Suprapubic skin (tissue), 4 donors: ENCODE results near the gene AHRR. TPM values are rescaled to one million over a fixed set of nuclear protein-coding genes. Genes with fewer than 3 reads are reported as not detected.
"Not testable (repeated sequence)": the region's sequence is repeated elsewhere in the genome, so short reads cannot be mapped to it uniquely, and the experiment has no call there.

ENCODE experiments used
- DNase-seq, 2 donors: peaks; one replicate each; pipeline ENCODE4 v3.0.0-alpha.2; 2019; ENCODE audit warnings: low spot score in 2 of 2
- H3K27ac ChIP-seq: fragments of 200-600 bp; sonication (generic); one replicate; pipeline ENCODE4 v1.5.1; 2019
- H3K27me3 ChIP-seq: fragments of 200-600 bp; sonication (generic); one replicate; pipeline ENCODE4 v1.5.1; 2019
- H3K36me3 ChIP-seq: fragments of 200-600 bp; sonication (generic); one replicate; pipeline ENCODE4 v1.5.1; 2019
- H3K4me1 ChIP-seq: fragments of 200-600 bp; sonication (generic); one replicate; pipeline ENCODE4 v1.5.1; 2019
- H3K4me3 ChIP-seq: fragments of 200-600 bp; sonication (generic); one replicate; pipeline ENCODE4 v1.5.1; 2019; ENCODE audit warnings: mild to moderate bottlenecking
- H3K9me3 ChIP-seq: fragments of 200-600 bp; sonication (generic); one replicate; pipeline ENCODE4 v1.5.1; 2019
- CTCF ChIP-seq, 2 donors: fragments of 200-600 bp in 1 of 2; fragments of 450-650 bp in 1 of 2; sonication (generic) in 1 of 2; IDR thresholded peaks; one replicate each; pipeline ENCODE4 v1.5.1; 2016 to 2019; ENCODE audit warnings: antibody characterized with exemption in 2 of 2, mild to moderate bottlenecking in 1 of 2, moderate library complexity in 1 of 2
- EP300 ChIP-seq: sonication (generic); formaldehyde crosslinking; IDR thresholded peaks from one replicate; pipeline ENCODE4 v1.6.1; 2017; ENCODE audit warnings: antibody characterized with exemption
- POLR2A ChIP-seq, 2 donors: fragments of 450-650 bp; IDR thresholded peaks; one replicate each; pipeline ENCODE4 v1.6.1; 2017; ENCODE audit warnings: antibody characterized with exemption in 2 of 2, mild to moderate bottlenecking in 2 of 2, moderate library complexity in 2 of 2
- POLR2AphosphoS5 ChIP-seq, 3 donors: sonication (generic); formaldehyde crosslinking; IDR thresholded peaks; one replicate each; pipeline ENCODE4 v1.6.1; 2017; ENCODE audit warnings: antibody characterized with exemption in 3 of 3
- WGBS: methylation state at CpG from one replicate; pipeline ENCODE4 v1.1.5; 2018; 5-methylcytosine and 5-hydroxymethylcytosine counted together
- total RNA-seq, 4 donors: library from RNA; depleted of rRNA; stranded (reverse); fragments of >200 nt; gene quantifications; one replicate each; pipeline ENCODE4 v1.1.0, GENCODE V29; 2016

AHRR gene
- total RNA-seq, 4 donors from 2014 or later: 3.0 to 10.7 (median 4.2) TPM

GRCh38 chr5:394671-395155 is 73.2 kb downstream of the AHRR start:
- TF ChIP-seq EP300 (no peak), POLR2A (IDR thresholded peaks at IDR 0.05) (no peak), POLR2AphosphoS5 (IDR thresholded peaks at IDR 0.05) (no peak), CTCF (IDR thresholded peaks at IDR 0.05) (no peak)
- 73% methylated on average over 3 of the region's 18 CpGs for WGBS
- Histone ChIP-seq H3K36me3 (no peaks in the 10 kb centered on the region), H3K4me1 (peaks cover 17% of the 10 kb centered on the region), H3K27ac (peak overlapping the region; percentile 31), H3K27me3 (no peaks in the 10 kb centered on the region), H3K9me3 (no peaks in the 10 kb centered on the region), H3K4me3 (no peak overlapping the region)
- peak; percentile 55 to 76 for DNase-seq

GRCh38 chr5:395156-395920 is 73.8 kb downstream of the AHRR start:
- no peak for TF ChIP-seq EP300
- no peak for TF ChIP-seq CTCF (IDR thresholded peaks at IDR 0.05)
- TF ChIP-seq POLR2AphosphoS5 (IDR thresholded peaks at IDR 0.05): no peak
- TF ChIP-seq POLR2A (IDR thresholded peaks at IDR 0.05): no peak
- Histone ChIP-seq H3K27ac (peak overlapping the region; percentile 31), H3K36me3 (no peaks in the 10 kb centered on the region), H3K9me3 (no peaks in the 10 kb centered on the region), H3K27me3 (no peaks in the 10 kb centered on the region), H3K4me1 (peaks cover 23% of the 10 kb centered on the region), H3K4me3 (no peak overlapping the region)
- peak; percentile 62 to 76 for DNase-seq
- WGBS: 61% methylated on average over 15 of the region's 21 CpGs

GRCh38 chr5:395921-396530 is 74.5 kb downstream of the AHRR start:
- WGBS: 93% methylated on average over 9 of the region's 17 CpGs
- Histone ChIP-seq H3K27ac (peak overlapping the region; percentile 1), H3K9me3 (no peaks in the 10 kb centered on the region), H3K4me3 (no peak overlapping the region), H3K27me3 (peaks cover 3% of the 10 kb centered on the region), H3K4me1 (peaks cover 25% of the 10 kb centered on the region), H3K36me3 (no peaks in the 10 kb centered on the region)
- TF ChIP-seq CTCF (IDR thresholded peaks at IDR 0.05) (no peak), POLR2A (IDR thresholded peaks at IDR 0.05) (no peak), EP300 (no peak), POLR2AphosphoS5 (IDR thresholded peaks at IDR 0.05) (no peak)
- DNase-seq: peak; percentile 48 to 75

- Histone ChIP-seq H3K27me3 (peaks cover 5% of the 10 kb centered on the region), H3K4me3 (no peak overlapping the region), H3K9me3 (no peaks in the 10 kb centered on the region), H3K4me1 (peaks cover 25% of the 10 kb centered on the region), H3K27ac (no peak overlapping the region), H3K36me3 (no peaks in the 10 kb centered on the region)
- no peak for TF ChIP-seq CTCF (IDR thresholded peaks at IDR 0.05)
- TF ChIP-seq POLR2A (IDR thresholded peaks at IDR 0.05): no peak
- TF ChIP-seq EP300: no peak
- TF ChIP-seq POLR2AphosphoS5 (IDR thresholded peaks at IDR 0.05): no peak
- peak; percentile 55 to 69 for DNase-seq
- 93% methylated on average over 13 of the region's 13 CpGs for WGBS
These were observed 75.0 kb downstream of the AHRR start for GRCh38 chr5:396531-396961.

- H3K9me3 ChIP-seq, H3K27ac ChIP-seq, H3K36me3 ChIP-seq, H3K27me3 ChIP-seq, H3K4me3 ChIP-seq: not testable (repeated sequence)
- peaks cover 17% of the 10 kb centered on the region for H3K4me1 ChIP-seq
- 92% methylated on average over 15 of the region's 15 CpGs for WGBS
- DNase-seq: peak; percentile 57 to 67
These were observed 76.6 kb downstream of the AHRR start for GRCh38 chr5:398141-398474.
